WERI-Rb-1 (cell line): ENCODE results near the gene KRCC1.

ENCODE experiments used
- DNase-seq: peaks from one replicate; pipeline ENCODE4 v3.0.0-alpha.2; 2020
- H3K27ac ChIP-seq: fragments of 250-450 bp; sonication (Bioruptor Pico); 2 replicates; pipeline ENCODE4 v1.5.1; 2020; ENCODE audit warnings: mild to moderate bottlenecking, moderate library complexity
- H3K27me3 ChIP-seq: fragments of 250-450 bp; sonication (Bioruptor Pico); 2 replicates; pipeline ENCODE4 v1.5.1; 2021; ENCODE audit warnings: mild to moderate bottlenecking, low read depth, moderate library complexity; ENCODE audit not compliant: insufficient read depth, severe bottlenecking
- H3K36me3 ChIP-seq: fragments of 250-450 bp; sonication (Bioruptor Pico); 2 replicates; pipeline ENCODE4 v1.5.1; 2020; ENCODE audit warnings: mild to moderate bottlenecking, moderate library complexity
- H3K4me3 ChIP-seq: 2 replicates; pipeline ENCODE4 v1.5.1; 2011; ENCODE audit warnings: low read depth, mild to moderate bottlenecking, control low read depth, low read length
- H3K9me3 ChIP-seq: fragments of 250-450 bp; sonication (Bioruptor Pico); 2 replicates; pipeline ENCODE4 v1.5.1; 2021; ENCODE audit warnings: mild to moderate bottlenecking, moderate library complexity; ENCODE audit not compliant: severe bottlenecking
- CTCF ChIP-seq: IDR thresholded peaks from 2 replicates; pipeline ENCODE4 v1.5.1; 2011; ENCODE audit warnings: low read depth, mild to moderate bottlenecking, control low read depth, inconsistent platforms, low read length

Gene KRCC1

DNA sequence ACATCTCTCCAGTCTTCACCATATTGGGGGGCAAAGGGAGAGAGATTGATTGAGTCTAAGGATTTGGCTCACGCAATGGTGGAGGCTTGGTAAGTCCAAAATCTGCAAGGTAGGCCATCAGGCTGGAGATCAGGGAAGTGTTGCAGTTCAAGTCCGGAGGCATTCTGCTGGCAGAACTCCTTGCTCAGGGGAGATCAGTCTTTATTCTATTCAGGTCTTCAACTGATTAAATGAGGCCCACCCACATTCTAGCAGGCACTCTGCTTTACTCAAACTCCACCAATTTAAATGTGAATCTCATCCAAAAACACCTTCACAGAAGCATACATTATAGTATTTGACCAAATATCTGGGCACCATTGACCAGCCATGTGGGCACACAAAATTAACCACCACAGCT is 33.4 kb upstream of the KRCC1 start:
- Histone ChIP-seq H3K27me3 (peaks cover 25% of the 10 kb centered on the region), H3K27ac (no peak overlapping the region), H3K36me3 (no peaks in the 10 kb centered on the region), H3K4me3 (no peak overlapping the region), H3K9me3 (no peaks in the 10 kb centered on the region)
- no peak for DNase-seq
- no peak for TF ChIP-seq CTCF

GRCh38 chr2:88087763-88088162 is 32.2 kb upstream of the KRCC1 start:
- Histone ChIP-seq H3K36me3 (no peaks in the 10 kb centered on the region), H3K9me3 (no peaks in the 10 kb centered on the region), H3K4me3 (no peak overlapping the region), H3K27me3 (peaks cover 28% of the 10 kb centered on the region), H3K27ac (no peak overlapping the region)
- no peak for TF ChIP-seq CTCF
- DNase-seq = no peak

DNA sequence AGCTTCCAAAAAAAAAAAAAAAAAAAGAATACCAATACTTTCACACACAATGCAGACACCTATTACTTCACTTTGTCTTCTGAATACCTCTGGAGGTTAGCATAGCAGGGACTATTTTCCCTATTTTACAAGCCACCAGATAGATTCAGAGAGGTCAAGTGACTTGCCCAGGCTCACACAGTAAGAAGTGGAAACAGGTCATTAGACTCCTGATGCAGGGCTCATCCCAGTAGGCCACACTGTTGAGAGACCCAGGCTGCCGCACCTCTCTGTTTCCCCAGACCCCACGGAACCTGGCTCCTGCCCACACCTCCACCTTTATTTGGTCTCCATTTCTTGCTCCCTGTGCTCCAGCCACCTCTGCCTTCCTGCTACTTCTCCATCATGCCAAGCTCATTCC is 31.5 kb upstream of the KRCC1 start:
- Histone ChIP-seq H3K27me3 (peaks cover 24% of the 10 kb centered on the region), H3K27ac (no peak overlapping the region), H3K36me3 (no peaks in the 10 kb centered on the region), H3K4me3 (no peak overlapping the region), H3K9me3 (no peaks in the 10 kb centered on the region)
- TF ChIP-seq CTCF = no peak
- no peak for DNase-seq

DNA sequence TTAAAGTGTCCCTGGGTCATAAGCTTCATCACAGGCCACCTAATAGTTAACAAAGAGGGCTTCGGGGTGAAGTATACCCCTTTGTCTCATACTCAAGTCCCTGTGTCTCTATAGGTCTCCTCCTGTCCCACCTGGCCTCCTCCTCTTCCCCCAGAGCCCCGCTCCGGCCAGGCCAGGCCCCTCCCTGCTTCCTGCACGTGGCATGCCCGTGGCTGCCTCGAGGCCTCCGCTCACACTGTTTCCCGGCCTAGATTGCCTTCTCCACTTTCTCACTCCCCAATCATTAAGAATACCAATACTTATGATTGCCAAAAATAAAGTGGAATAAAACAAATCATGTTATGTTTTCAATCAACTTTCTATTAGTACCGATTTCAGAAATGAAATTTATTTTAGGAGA is 30.8 kb upstream of the KRCC1 start:
- TF ChIP-seq CTCF = no peak
- no peaks in the 10 kb centered on the region for H3K9me3 ChIP-seq
- no peak overlapping the region for H3K4me3 ChIP-seq
- no peak overlapping the region for H3K27ac ChIP-seq
- H3K27me3 ChIP-seq = peaks cover 28% of the 10 kb centered on the region
- no peaks in the 10 kb centered on the region for H3K36me3 ChIP-seq
- DNase-seq = no peak

GRCh38 chr2:88085602-88086001 is 30.0 kb upstream of the KRCC1 start:
- TF ChIP-seq CTCF = no peak
- no peaks in the 10 kb centered on the region for H3K9me3 ChIP-seq
- H3K27me3 ChIP-seq = peaks cover 33% of the 10 kb centered on the region
- no peak for DNase-seq
- H3K4me3 ChIP-seq = no peak overlapping the region
- H3K27ac ChIP-seq = no peak overlapping the region
- no peaks in the 10 kb centered on the region for H3K36me3 ChIP-seq

DNA sequence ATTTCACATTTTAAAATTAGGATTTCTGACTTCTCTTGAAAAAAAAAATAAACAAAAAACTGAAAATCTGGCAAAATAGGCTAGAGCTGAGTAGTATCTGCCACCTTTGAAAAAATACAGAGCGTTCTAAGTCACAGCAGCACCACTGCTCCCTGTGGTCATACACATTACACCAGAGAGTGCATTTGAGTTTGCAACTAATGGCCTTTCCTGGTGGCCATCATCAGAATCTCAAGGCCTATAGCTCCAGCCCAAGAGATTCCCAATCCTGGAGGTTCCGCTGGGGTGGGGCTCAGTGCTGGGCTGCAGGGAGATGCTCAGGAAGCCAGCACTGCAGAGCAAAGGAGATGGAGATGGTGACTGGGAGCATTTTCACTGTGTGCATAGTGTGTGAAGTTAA is 29.5 kb upstream of the KRCC1 start:
- no peak overlapping the region for H3K27ac ChIP-seq
- H3K4me3 ChIP-seq = no peak overlapping the region
- no peak for DNase-seq
- H3K27me3 ChIP-seq = peaks cover 35% of the 10 kb centered on the region
- no peak for TF ChIP-seq CTCF
- H3K9me3 ChIP-seq = no peaks in the 10 kb centered on the region
- no peaks in the 10 kb centered on the region for H3K36me3 ChIP-seq
